GM12872 (cell line): ENCODE data around the gene CARS1.

ENCODE experiments used
- CTCF ChIP-seq: IDR thresholded peaks from 3 replicates; pipeline ENCODE4 v1.5.1; 2011; ENCODE audit warnings: low read depth, mild to moderate bottlenecking, low read length, moderate library complexity; ENCODE audit not compliant: insufficient read depth

The CARS1 gene

DNA sequence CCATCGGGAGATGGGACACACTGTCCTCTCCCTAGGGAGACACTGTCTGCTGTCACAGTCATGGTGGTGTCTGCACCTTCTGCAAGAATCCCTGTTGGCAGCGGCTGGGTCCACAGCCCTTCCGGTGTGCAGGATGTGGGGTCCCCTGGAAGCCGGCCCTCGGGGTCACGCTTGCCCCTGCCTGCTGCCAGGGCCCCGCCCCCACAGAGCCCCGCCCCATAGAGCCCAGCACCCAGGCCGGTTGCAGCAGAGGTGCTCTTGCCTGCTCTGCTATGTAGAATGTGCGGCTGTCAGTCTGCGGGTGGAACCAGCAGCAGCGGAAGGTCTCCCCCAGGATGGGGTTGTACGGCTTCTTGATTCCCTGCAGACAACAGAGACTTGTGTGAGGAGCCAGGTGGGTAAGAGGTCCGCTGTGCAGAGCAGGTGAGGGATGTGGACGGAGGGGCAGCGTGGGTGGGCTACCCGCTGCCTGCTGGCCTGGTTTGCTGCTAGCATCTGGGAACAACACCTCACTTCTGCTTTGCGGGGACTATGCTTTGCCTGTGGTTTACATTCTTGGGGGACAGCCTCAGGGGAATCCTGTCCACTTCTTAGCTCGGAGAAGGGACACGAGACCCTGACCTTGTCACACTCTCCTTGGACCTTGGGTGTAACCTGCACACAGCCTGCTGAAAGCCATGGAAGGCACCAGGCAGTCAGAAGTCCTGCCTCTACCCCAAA is 44.9 kb upstream of the CARS1 start:
- no peak for TF ChIP-seq CTCF

- no peak for TF ChIP-seq CTCF
Measured at GRCh38 chr11:3099178-3099577, 42.0 kb upstream of the CARS1 start.

- no peak for TF ChIP-seq CTCF
Measured at GRCh38 chr11:3096909-3097530, 39.8 kb upstream of the CARS1 start.

GRCh38 chr11:3095712-3096361 is 38.6 kb upstream of the CARS1 start:
- no peak for TF ChIP-seq CTCF

GRCh38 chr11:3094223-3094824 is 37.1 kb upstream of the CARS1 start:
- TF ChIP-seq CTCF, result no peak

DNA sequence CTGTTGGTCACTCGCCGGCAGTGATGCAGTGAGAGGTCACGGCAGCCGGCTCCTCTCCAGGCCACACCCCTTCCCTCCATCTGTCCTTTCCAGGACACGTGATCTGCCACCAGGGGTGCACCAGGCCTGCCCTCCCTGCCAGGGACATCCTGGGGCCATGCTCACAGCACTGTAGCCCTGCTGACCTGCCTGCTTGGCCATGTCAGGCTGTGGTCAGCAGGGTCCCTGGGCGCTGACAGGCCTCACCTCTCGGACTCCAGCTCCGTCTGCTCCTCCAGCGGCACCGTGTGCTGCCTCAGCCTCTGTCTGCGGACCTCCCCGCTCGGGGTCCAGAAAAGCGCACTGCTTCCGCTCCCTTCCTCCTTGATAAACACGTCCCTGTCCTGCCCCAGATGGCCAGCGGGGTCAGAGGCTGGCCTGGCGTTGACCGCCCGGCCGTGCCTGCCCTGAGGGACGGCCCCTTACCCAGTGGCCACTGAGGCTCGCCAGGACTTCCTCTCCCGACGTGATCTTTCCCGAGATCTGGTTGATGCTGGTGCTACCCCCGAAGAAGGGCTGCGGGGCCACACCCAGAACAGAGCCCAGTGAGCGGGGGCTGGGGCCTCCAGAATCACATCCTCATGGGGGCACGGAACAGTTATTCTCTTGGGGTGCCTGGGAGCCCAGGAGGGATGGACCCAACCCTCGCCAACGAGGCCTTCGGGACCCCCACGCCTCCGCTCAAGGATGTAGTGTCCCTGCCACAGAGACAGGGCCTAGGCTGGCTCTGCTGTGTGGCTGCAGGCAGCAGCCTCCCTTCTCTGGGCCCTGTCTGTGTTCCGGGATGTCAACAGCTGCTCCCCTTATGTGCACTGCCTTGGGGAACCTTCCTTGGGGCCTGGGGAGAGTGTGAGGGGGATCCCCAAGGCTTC is 36.3 kb upstream of the CARS1 start:
- TF ChIP-seq CTCF, result no peak
